Peyer's patch (tissue), 4 donors: Measurements from ENCODE around the gene PCSK1. TPM values are rescaled to one million over a fixed set of nuclear protein-coding genes. Genes with fewer than 3 reads are reported as not detected.

Experiments used
- DNase-seq, 3 donors: peaks; one replicate each; pipeline ENCODE4 v3.0.0-alpha.2; 2017 to 2019
- H3K27ac ChIP-seq, 4 donors: fragments of 200-600 bp; sonication (generic); one replicate each; pipeline ENCODE4 v1.5.1; 2016 to 2019
- H3K27me3 ChIP-seq, 2 donors: fragments of 200-600 bp; sonication (generic); one replicate each; pipeline ENCODE4 v1.5.1; 2019
- H3K36me3 ChIP-seq, 3 donors: fragments of 200-600 bp; sonication (generic); one replicate each; pipeline ENCODE4 v1.5.1; 2016 to 2019
- H3K4me1 ChIP-seq, 4 donors: fragments of 200-600 bp; sonication (generic); one replicate each; pipeline ENCODE4 v1.5.1; 2016 to 2019
- H3K4me3 ChIP-seq, 4 donors: fragments of 200-600 bp; sonication (generic); 1 replicate in 3 of 4; 2 replicates in 1 of 4; pipeline ENCODE4 v1.5.1; 2016 to 2019; ENCODE audit warnings: mild to moderate bottlenecking in 1 of 4
- H3K9me3 ChIP-seq, 4 donors: fragments of 200-600 bp; sonication (generic); one replicate each; pipeline ENCODE4 v1.5.1; 2016 to 2019; ENCODE audit warnings: mild to moderate bottlenecking in 1 of 4
- CTCF ChIP-seq, 6 experiments: fragments of 450-650 bp in 4 of 6; fragments of 200-600 bp in 2 of 6; sonication (generic) in 1 of 6; IDR thresholded peaks; one replicate each; pipeline ENCODE4 v1.5.1; 2017 to 2019; ENCODE audit warnings: antibody characterized with exemption in 6 of 6, mild to moderate bottlenecking in 3 of 6, moderate library complexity in 1 of 6
- POLR2A ChIP-seq, 2 donors: fragments of 450-650 bp; IDR thresholded peaks; one replicate each; pipeline ENCODE4 v1.5.1; 2017; ENCODE audit warnings: antibody characterized with exemption in 2 of 2, mild to moderate bottlenecking in 2 of 2, moderate library complexity in 2 of 2
- total RNA-seq, 4 donors: library from RNA; depleted of rRNA; stranded (reverse); fragments of >200 nt; gene quantifications; one replicate each; pipeline ENCODE4 v1.1.0, GENCODE V29; 2016

Gene PCSK1
- total RNA-seq, 4 donors from 2014 or later = 3.3 to 6.6 (median 4.2) TPM

DNA sequence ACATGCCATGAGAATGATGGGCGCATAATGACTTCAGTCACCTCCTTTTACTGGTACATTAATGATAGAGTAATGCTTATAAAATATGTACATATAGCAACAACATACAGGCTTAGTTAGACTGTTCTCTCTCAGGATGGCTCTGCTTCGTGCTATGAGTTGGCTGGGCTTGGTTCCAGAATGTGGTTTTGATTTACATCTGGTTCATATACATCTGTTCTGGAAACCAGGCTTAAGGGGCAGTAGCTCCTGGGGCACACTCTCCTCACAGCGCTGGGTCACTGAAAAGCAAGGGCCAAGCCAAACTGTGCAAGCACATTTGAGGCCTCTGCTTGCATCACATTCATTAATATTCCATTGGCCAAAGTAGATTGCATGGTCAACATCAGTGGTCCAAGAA lies 44.9 kb downstream of the PCSK1 start:
- DNase-seq = no peak

DNA sequence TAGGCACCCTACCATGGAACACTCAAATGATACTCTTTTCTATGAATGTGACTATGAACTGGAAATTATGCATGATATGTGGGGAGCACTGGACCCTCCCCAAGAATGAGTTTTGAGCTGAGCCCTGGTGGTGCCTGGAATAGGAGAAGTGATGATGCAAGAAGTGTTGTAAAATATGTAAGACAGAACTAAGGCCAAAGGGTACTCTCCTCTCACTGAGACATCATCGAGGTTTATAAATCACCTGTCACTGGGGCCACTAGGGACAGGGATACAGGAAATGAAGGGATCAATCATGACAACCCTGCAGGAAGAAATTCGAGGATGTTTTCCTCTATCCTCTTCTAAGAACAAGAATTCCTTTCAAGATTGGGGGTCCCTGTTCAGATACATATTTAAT lies 45.4 kb downstream of the PCSK1 start:
- no peaks in the 10 kb centered on the region for H3K9me3 ChIP-seq
- TF ChIP-seq POLR2A (IDR thresholded peaks at IDR 0.05) (no peak), CTCF (IDR thresholded peaks at IDR 0.05) (no peak)
- H3K27me3 ChIP-seq = no peaks in the 10 kb centered on the region
- no peaks in the 10 kb centered on the region for H3K36me3 ChIP-seq
- no peak overlapping the region for H3K27ac ChIP-seq
- no peak overlapping the region for H3K4me3 ChIP-seq
- no peak for DNase-seq
- H3K4me1 ChIP-seq = no peaks in the 10 kb centered on the region

More for the DNA sequence above, 44.9 kb downstream of the PCSK1 start:
- Histone ChIP-seq H3K27ac (no peak overlapping the region), H3K9me3 (no peaks in the 10 kb centered on the region), H3K4me1 (no peaks in the 10 kb centered on the region), H3K27me3 (no peaks in the 10 kb centered on the region), H3K4me3 (no peak overlapping the region), H3K36me3 (no peaks in the 10 kb centered on the region)
- no peak for TF ChIP-seq POLR2A (IDR thresholded peaks at IDR 0.05)
- TF ChIP-seq CTCF (IDR thresholded peaks at IDR 0.05) = no peak

- no peak for TF ChIP-seq POLR2A (IDR thresholded peaks at IDR 0.05)
- Histone ChIP-seq H3K36me3 (no peaks in the 10 kb centered on the region), H3K27ac (no peak overlapping the region), H3K4me1 (no peaks in the 10 kb centered on the region), H3K4me3 (no peak overlapping the region), H3K9me3 (no peaks in the 10 kb centered on the region), H3K27me3 (no peaks in the 10 kb centered on the region)
- no peak for DNase-seq
Observed at GRCh38 chr5:96385538-96385937, 47.5 kb downstream of the PCSK1 start.

DNA sequence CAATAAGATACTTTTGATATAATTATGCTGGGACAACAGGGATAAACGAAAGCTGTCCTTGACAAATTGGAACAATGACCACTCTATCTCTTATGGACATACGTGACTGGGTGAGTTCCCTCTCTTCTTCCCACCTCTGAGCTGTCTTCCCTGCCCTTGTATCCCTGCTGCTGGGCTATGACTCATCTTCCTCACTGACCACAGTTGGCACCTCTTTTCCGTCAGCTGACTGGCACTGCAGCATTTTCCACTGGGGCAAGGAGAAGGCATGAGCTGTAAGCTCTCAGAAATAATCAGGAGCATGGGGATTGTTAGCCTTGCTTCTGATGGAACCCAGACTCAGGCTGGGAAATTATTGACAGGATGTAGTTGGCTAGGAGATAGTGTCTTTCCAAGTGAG lies 48.7 kb downstream of the PCSK1 start:
- Histone ChIP-seq H3K27ac (no peak overlapping the region), H3K27me3 (no peaks in the 10 kb centered on the region), H3K4me1 (no peaks in the 10 kb centered on the region), H3K9me3 (no peaks in the 10 kb centered on the region), H3K36me3 (no peaks in the 10 kb centered on the region), H3K4me3 (no peak overlapping the region)
- no peak for TF ChIP-seq CTCF (IDR thresholded peaks at IDR 0.05)
- DNase-seq = no peak

DNA sequence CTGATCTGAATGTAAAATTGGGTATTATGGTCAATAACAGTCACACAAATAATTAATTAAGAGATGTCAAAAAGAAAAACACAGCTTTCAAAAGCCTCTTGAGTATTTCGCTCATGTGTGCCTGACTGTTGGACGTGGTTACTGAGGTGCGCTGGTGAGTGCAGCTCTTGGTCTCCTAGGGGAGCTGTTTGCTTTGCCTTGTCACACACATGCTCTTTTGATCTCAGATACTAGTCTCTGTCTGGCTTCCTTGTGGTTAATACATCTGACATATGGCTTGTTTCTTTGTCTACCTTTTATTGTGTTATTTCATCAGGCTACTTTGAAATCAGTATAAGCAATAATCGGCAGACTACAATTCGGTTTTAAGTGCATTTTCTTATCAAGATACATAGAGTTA lies 51.5 kb downstream of the PCSK1 start:
- TF ChIP-seq CTCF (IDR thresholded peaks at IDR 0.05) (peak in 2 of 6 experiments; percentile 5 to 8), POLR2A (IDR thresholded peaks at IDR 0.05) (no peak)
- no peaks in the 10 kb centered on the region for H3K9me3 ChIP-seq
- H3K27me3 ChIP-seq = no peaks in the 10 kb centered on the region
- no peak overlapping the region for H3K27ac ChIP-seq
- DNase-seq = no peak
- no peak overlapping the region for H3K4me3 ChIP-seq
- H3K36me3 ChIP-seq = no peaks in the 10 kb centered on the region
- H3K4me1 ChIP-seq = no peaks in the 10 kb centered on the region

DNA sequence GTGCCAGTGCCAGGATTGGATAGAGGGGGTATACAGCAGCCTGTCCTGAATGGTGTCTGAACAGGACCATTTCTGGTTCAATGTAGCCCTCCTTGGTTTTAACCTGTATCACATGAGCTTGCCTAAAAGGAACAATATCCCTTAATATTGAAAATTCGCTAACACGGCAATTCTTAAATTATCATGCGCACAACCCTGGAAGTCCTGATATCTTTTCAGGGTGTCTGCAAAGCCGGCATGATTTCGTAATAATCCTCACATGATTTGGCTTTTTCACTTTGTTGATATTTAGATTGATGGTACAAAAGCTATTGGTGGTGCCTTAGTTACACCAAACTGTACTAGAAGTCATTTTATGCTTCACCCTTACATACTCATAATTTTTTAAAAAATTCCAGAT lies 53.2 kb downstream of the PCSK1 start:
- TF ChIP-seq POLR2A (IDR thresholded peaks at IDR 0.05) = no peak
- TF ChIP-seq CTCF (IDR thresholded peaks at IDR 0.05) = no peak
- no peaks in the 10 kb centered on the region for H3K4me1 ChIP-seq
- H3K27me3 ChIP-seq = no peaks in the 10 kb centered on the region
- H3K9me3 ChIP-seq = no peaks in the 10 kb centered on the region
- no peak overlapping the region for H3K27ac ChIP-seq
- no peak for DNase-seq
- H3K4me3 ChIP-seq = no peak overlapping the region
- no peaks in the 10 kb centered on the region for H3K36me3 ChIP-seq
